ENCODE measurements around the gene SHB.

GRCh38 chr9:37941253-37941652 lies 127.8 kb downstream of the SHB start:
- TF ChIP-seq, protein P1, sequence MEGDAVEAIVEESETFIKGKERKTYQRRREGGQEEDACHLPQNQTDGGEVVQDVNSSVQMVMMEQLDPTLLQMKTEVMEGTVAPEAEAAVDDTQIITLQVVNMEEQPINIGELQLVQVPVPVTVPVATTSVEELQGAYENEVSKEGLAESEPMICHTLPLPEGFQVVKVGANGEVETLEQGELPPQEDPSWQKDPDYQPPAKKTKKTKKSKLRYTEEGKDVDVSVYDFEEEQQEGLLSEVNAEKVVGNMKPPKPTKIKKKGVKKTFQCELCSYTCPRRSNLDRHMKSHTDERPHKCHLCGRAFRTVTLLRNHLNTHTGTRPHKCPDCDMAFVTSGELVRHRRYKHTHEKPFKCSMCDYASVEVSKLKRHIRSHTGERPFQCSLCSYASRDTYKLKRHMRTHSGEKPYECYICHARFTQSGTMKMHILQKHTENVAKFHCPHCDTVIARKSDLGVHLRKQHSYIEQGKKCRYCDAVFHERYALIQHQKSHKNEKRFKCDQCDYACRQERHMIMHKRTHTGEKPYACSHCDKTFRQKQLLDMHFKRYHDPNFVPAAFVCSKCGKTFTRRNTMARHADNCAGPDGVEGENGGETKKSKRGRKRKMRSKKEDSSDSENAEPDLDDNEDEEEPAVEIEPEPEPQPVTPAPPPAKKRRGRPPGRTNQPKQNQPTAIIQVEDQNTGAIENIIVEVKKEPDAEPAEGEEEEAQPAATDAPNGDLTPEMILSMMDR (optimal IDR thresholded peaks at IDR 0.05 in 1 of 3, IDR thresholded peaks at IDR 0.05 in 1 of 3, conservative IDR thresholded peaks at IDR 0.05 in 1 of 3; ENCODE audit: extremely low read depth in 1 of 3, insufficient read depth in 2 of 3, low read length in 3 of 3), result no peak
- no peak for TF ChIP-seq EZH2 (IDR thresholded peaks at IDR 0.05; ENCODE audit: low read length)
